H9 (cell line): ENCODE measurements around the gene TNFRSF1B. TPM values are rescaled to one million over a fixed set of nuclear protein-coding genes. Genes with fewer than 3 reads are reported as not detected.

Source experiments
- DNase-seq: peaks from one replicate; pipeline ENCODE4 v3.0.0-alpha.2; 2017
- H2AFZ ChIP-seq: one replicate; pipeline ENCODE4 v1.6.1; 2013; ENCODE audit warnings: mild to moderate bottlenecking, low read length, control low read depth, moderate library complexity
- H2AK5ac ChIP-seq: 2 replicates; pipeline ENCODE4 v1.6.1; 2013; ENCODE audit warnings: low read length, control low read depth, mixed read lengths; ENCODE audit not compliant: insufficient read length
- H2BK120ac ChIP-seq: one replicate; pipeline ENCODE4 v1.6.1; 2013; ENCODE audit warnings: low read depth, mild to moderate bottlenecking, low read length, control low read depth, inconsistent platforms; ENCODE audit not compliant: poor library complexity, severe bottlenecking
- H2BK12ac ChIP-seq: 2 replicates; pipeline ENCODE4 v1.6.1; 2013; ENCODE audit warnings: low read length, control low read depth, mixed read lengths, low read depth; ENCODE audit not compliant: insufficient read length
- H2BK15ac ChIP-seq: 2 replicates; pipeline ENCODE4 v1.6.1; 2013; ENCODE audit warnings: low read depth, low read length, control low read depth
- H2BK20ac ChIP-seq: one replicate; pipeline ENCODE4 v1.6.1; 2013; ENCODE audit warnings: low read depth, mild to moderate bottlenecking, low read length, control low read depth, inconsistent platforms; ENCODE audit not compliant: poor library complexity, severe bottlenecking
- H2BK5ac ChIP-seq: 2 replicates; pipeline ENCODE4 v1.6.1; 2013; ENCODE audit warnings: low read length, control low read depth, mixed read lengths; ENCODE audit not compliant: insufficient read length
- H3K14ac ChIP-seq: 2 replicates; pipeline ENCODE4 v1.6.1; 2013; ENCODE audit warnings: low read length, control low read depth; ENCODE audit not compliant: insufficient read depth
- H3K18ac ChIP-seq: 2 replicates; pipeline ENCODE4 v1.6.1; 2013; ENCODE audit warnings: low read depth, mild to moderate bottlenecking, mixed read lengths, low read length, control low read depth; ENCODE audit not compliant: insufficient read length
- H3K23ac ChIP-seq: 2 replicates; pipeline ENCODE4 v1.6.1; 2013; ENCODE audit warnings: low read length, control low read depth, mixed read lengths, low read depth; ENCODE audit not compliant: insufficient read length
- H3K23me2 ChIP-seq: 2 replicates; pipeline ENCODE4 v1.6.1; 2013; ENCODE audit warnings: low read depth, mild to moderate bottlenecking, mixed read lengths, low read length, control low read depth; ENCODE audit not compliant: insufficient read length, poor library complexity, severe bottlenecking
- H3K27ac ChIP-seq: 2 replicates; pipeline ENCODE4 v1.5.1; 2013; ENCODE audit warnings: low read length, control low read depth, mixed read lengths, low read depth; ENCODE audit not compliant: insufficient read length
- H3K27me3 ChIP-seq: 2 replicates; pipeline ENCODE4 v1.6.1; 2013; ENCODE audit warnings: low read length, control low read depth, inconsistent platforms; ENCODE audit not compliant: insufficient read depth
- H3K4ac ChIP-seq: 2 replicates; pipeline ENCODE4 v1.6.1; 2013; ENCODE audit warnings: low read depth, mild to moderate bottlenecking, control low read depth, inconsistent platforms, low read length, moderate library complexity
- H3K4me1 ChIP-seq: 2 replicates; pipeline ENCODE4 v1.6.1; 2013; ENCODE audit warnings: low read length, control low read depth, inconsistent platforms; ENCODE audit not compliant: insufficient read depth
- H3K4me2 ChIP-seq: 2 replicates; pipeline ENCODE4 v1.6.1; 2013; ENCODE audit warnings: low read length, control low read depth, mixed read lengths; ENCODE audit not compliant: insufficient read length, insufficient read depth
- H3K56ac ChIP-seq: 2 replicates; pipeline ENCODE4 v1.6.1; 2013; ENCODE audit warnings: low read depth, mild to moderate bottlenecking, mixed read lengths, low read length, control low read depth; ENCODE audit not compliant: insufficient read length
- H3K79me1 ChIP-seq: 2 replicates; pipeline ENCODE4 v1.6.1; 2013; ENCODE audit warnings: low read depth, mild to moderate bottlenecking, moderate library complexity, low read length, control low read depth, inconsistent platforms; ENCODE audit not compliant: insufficient read depth, poor library complexity, severe bottlenecking
- H3K79me2 ChIP-seq: 2 replicates; pipeline ENCODE4 v1.6.1; 2013; ENCODE audit warnings: low read length, control low read depth, inconsistent platforms; ENCODE audit not compliant: insufficient read depth
- H3K9ac ChIP-seq: 2 replicates; pipeline ENCODE4 v1.6.1; 2013; ENCODE audit warnings: low read length, control low read depth, mixed read lengths; ENCODE audit not compliant: insufficient read length; ENCODE audit errors: extremely low read depth
- H3K9me3 ChIP-seq: one replicate; pipeline ENCODE4 v1.6.1; 2013; ENCODE audit warnings: low read depth, low read length, inconsistent platforms; ENCODE audit not compliant: control insufficient read depth
- H3T11ph ChIP-seq: one replicate; pipeline ENCODE4 v1.6.1; 2013; ENCODE audit warnings: mild to moderate bottlenecking, low read length, control low read depth, inconsistent platforms
- H4K20me1 ChIP-seq: one replicate; pipeline ENCODE4 v1.6.1; 2013; ENCODE audit not compliant: control insufficient read depth, insufficient read length, insufficient read depth
- H4K5ac ChIP-seq: 2 replicates; pipeline ENCODE4 v1.6.1; 2013; ENCODE audit warnings: low read depth, mild to moderate bottlenecking, mixed read lengths, low read length, control low read depth; ENCODE audit not compliant: insufficient read length
- H4K8ac ChIP-seq: replicated peaks from 2 replicates; pipeline ENCODE4 v1.6.1; 2013; ENCODE audit warnings: low read length, control low read depth, mixed read lengths, low read depth; ENCODE audit not compliant: insufficient read length
- H4K91ac ChIP-seq: 2 replicates; pipeline ENCODE4 v1.6.1; 2013; ENCODE audit warnings: low read depth, mild to moderate bottlenecking, moderate library complexity, mixed read lengths, low read length, control low read depth; ENCODE audit not compliant: insufficient read length
- H3K27ac Mint-ChIP-seq, 3 experiments: 2 replicates in 2 of 3; 3 replicates in 1 of 3; pipeline ENCODE4 v1.8.0; 2020 to 2021; ENCODE audit warnings: mixed read lengths in 3 of 3, mild to moderate bottlenecking in 1 of 3, moderate library complexity in 1 of 3
- H3K27me3 Mint-ChIP-seq: 2 replicates; pipeline ENCODE4 v1.8.0; 2021; ENCODE audit warnings: low read depth, mild to moderate bottlenecking, moderate library complexity, mixed read lengths
- H3K36me3 Mint-ChIP-seq, 3 experiments: 2 replicates in 2 of 3; 3 replicates in 1 of 3; pipeline ENCODE4 v1.8.0; 2020 to 2021; ENCODE audit warnings: low read depth in 3 of 3, mixed read lengths in 3 of 3; ENCODE audit not compliant: insufficient read depth in 1 of 3
- H3K4me1 Mint-ChIP-seq, 2 experiments: 2 replicates each; pipeline ENCODE4 v1.8.0; 2020; ENCODE audit warnings: mixed read lengths in 2 of 2
- H3K4me3 Mint-ChIP-seq, 2 experiments: 2 replicates in 1 of 2; 3 replicates in 1 of 2; pipeline ENCODE4 v1.8.0; 2020 to 2021; ENCODE audit warnings: mild to moderate bottlenecking in 2 of 2, mixed read lengths in 2 of 2, moderate library complexity in 1 of 2
- H3K9me3 Mint-ChIP-seq, 2 experiments: 2 replicates in 1 of 2; 3 replicates in 1 of 2; pipeline ENCODE4 v1.8.0; 2020; ENCODE audit warnings: mild to moderate bottlenecking in 2 of 2, mixed read lengths in 2 of 2, moderate library complexity in 1 of 2
- WGBS: extraction: QIAGEN DNeasy Blood & Tissue Kit; methylation state at CpG from one replicate; pipeline ENCODE4 v1.1.7; 2013; ENCODE audit warnings: missing lambda C conversion rate, low lambda C conversion rate, mixed read lengths; ENCODE audit not compliant: insufficient read length; ENCODE audit errors: extremely low coverage; 5-methylcytosine and 5-hydroxymethylcytosine counted together
- microRNA-seq: library from miRNA; unstranded; fragments of <30 nt; microRNA quantifications from one replicate; pipeline ENCODE4, GENCODE V29; 2020; ENCODE audit warnings: borderline microRNAs expressed
- total RNA-seq: library from RNA; stranded (reverse); gene quantifications from 2 replicates; pipeline ENCODE4 v1.2.1, GENCODE V29; 2021
- TF ChIP-seq, protein P1 (sequence below): fragments of 200-600 bp; sonication (generic); conservative IDR thresholded peaks from 3 replicates; pipeline ENCODE4 v1.8.0; 2021; ENCODE audit warnings: antibody characterized with exemption, mild to moderate bottlenecking

TNFRSF1B gene
- total RNA-seq, 1 experiment from 2014 or later: 0.57 TPM

DNA sequence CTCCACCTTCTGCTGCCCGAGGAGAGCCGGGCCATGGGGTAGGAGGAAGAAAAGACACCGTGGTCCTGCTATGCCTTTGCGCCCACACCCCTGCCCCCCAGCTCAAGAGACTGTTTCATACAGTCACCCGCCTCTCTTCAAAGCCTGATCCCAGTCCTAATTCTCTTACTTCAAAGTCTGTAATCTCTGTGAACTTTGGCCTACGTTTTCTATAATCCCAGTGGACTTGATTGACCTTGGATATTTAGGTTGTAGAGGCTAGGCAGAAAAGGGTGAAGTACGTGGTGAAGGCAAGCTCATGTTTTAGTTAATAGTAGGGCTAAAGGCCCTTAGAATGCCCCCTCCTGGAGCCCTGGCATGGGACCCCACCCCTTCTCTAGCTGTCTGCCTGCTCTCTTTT lies 91.5 kb downstream of the TNFRSF1B start:
- no peak overlapping the region for H4K5ac ChIP-seq
- no peak overlapping the region for H3K56ac ChIP-seq
- no peaks in the 10 kb centered on the region for H3K4me1 ChIP-seq
- no peak overlapping the region for H4K8ac ChIP-seq
- H3K27ac Mint-ChIP-seq: no peak overlapping the region; a peak in 1 of 7 replicates
- no peak overlapping the region for H2BK12ac ChIP-seq
- DNase-seq: no peak
- H3K9ac ChIP-seq: no peak overlapping the region
- H3K27me3 Mint-ChIP-seq: no peaks in the 10 kb centered on the region
- no peaks in the 10 kb centered on the region for H3K9me3 ChIP-seq
- no peak overlapping the region for H4K91ac ChIP-seq
- H3K27ac ChIP-seq: no peak overlapping the region
- H2AK5ac ChIP-seq: no peak overlapping the region
- TF ChIP-seq, protein P1, sequence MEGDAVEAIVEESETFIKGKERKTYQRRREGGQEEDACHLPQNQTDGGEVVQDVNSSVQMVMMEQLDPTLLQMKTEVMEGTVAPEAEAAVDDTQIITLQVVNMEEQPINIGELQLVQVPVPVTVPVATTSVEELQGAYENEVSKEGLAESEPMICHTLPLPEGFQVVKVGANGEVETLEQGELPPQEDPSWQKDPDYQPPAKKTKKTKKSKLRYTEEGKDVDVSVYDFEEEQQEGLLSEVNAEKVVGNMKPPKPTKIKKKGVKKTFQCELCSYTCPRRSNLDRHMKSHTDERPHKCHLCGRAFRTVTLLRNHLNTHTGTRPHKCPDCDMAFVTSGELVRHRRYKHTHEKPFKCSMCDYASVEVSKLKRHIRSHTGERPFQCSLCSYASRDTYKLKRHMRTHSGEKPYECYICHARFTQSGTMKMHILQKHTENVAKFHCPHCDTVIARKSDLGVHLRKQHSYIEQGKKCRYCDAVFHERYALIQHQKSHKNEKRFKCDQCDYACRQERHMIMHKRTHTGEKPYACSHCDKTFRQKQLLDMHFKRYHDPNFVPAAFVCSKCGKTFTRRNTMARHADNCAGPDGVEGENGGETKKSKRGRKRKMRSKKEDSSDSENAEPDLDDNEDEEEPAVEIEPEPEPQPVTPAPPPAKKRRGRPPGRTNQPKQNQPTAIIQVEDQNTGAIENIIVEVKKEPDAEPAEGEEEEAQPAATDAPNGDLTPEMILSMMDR: no peak
- H3K23me2 ChIP-seq: no peaks in the 10 kb centered on the region
- no peaks in the 10 kb centered on the region for H3K79me2 ChIP-seq
- no peaks in the 10 kb centered on the region for H3K27me3 ChIP-seq
- H2BK20ac ChIP-seq: no peak overlapping the region
- H3K4me3 Mint-ChIP-seq: no peak overlapping the region
- no CpG with 5 or more reads among the region's 7 CpGs for WGBS
- H3K36me3 Mint-ChIP-seq: peaks cover 15 to 69% (median 46%) of the 10 kb centered on the region in 3 experiments
- H2BK15ac ChIP-seq: no peak overlapping the region
- no peak overlapping the region for H3K18ac ChIP-seq
- no peak overlapping the region for H2BK120ac ChIP-seq
- H3K23ac ChIP-seq: no peak overlapping the region
- H3T11ph ChIP-seq: no peak overlapping the region
- H3K79me1 ChIP-seq: no peaks in the 10 kb centered on the region
- peaks cover 5 to 6% of the 10 kb centered on the region in 2 experiments; a peak in 3 of 4 replicates for H3K4me1 Mint-ChIP-seq
- no peak overlapping the region for H3K14ac ChIP-seq
- H3K4ac ChIP-seq: no peak overlapping the region
- no peak overlapping the region for H3K4me2 ChIP-seq
- no peaks in the 10 kb centered on the region for H4K20me1 ChIP-seq
- H2AFZ ChIP-seq: no peak overlapping the region
- H2BK5ac ChIP-seq: no peak overlapping the region
- H3K9me3 Mint-ChIP-seq: no peaks in the 10 kb centered on the region

Small RNAs within 50 kb of the gene (microRNA-seq; reads per million reads assigned to microRNA genes)
- gene MIR4632 (not detected), gene MIR7846 (not detected)

Other genes with a start within 250 kb of the TNFRSF1B start
- 45.7 and 46.8 TPM in 2 replicates for gene KIAA2013, start 240.6 kb upstream of the TNFRSF1B start, total RNA-seq
- gene PLOD1, start 232.3 kb upstream of the TNFRSF1B start, total RNA-seq: 57.0 TPM in 2 replicates
- 61.4 and 63.3 TPM in 2 replicates for gene MFN2, start 186.5 kb upstream of the TNFRSF1B start, total RNA-seq
- 52.3 and 54.1 TPM in 2 replicates for gene MIIP, start 147.5 kb upstream of the TNFRSF1B start, total RNA-seq
- 2.9 and 3.2 TPM in 2 replicates for gene TNFRSF8, start 103.7 kb upstream of the TNFRSF1B start, total RNA-seq
- gene VPS13D, start 63.0 kb downstream of the TNFRSF1B start, total RNA-seq: 18.8 and 20.2 TPM in 2 replicates